Measurements from ENCODE around the gene TEK. TPM values are rescaled to one million over a fixed set of nuclear protein-coding genes. Genes with fewer than 3 reads are reported as not detected.

Gene TEK
- total RNA-seq, 1 donor from 2014 or later: not detected

GRCh38 chr9:27204578-27204977 lies 95.6 kb downstream of the TEK start:
- no peaks in the 10 kb centered on the region for H3K27me3 Mint-ChIP-seq
- POLR2A ChIA-PET: no interaction called here

GRCh38 chr9:27205198-27205597 lies 96.2 kb downstream of the TEK start:
- Mint-ChIP-seq H3K9me3 (no peaks in the 10 kb centered on the region), H3K4me3 (no peak overlapping the region), H3K4me1 (no peaks in the 10 kb centered on the region), H3K27ac (no peak overlapping the region), H3K27me3 (no peaks in the 10 kb centered on the region), H3K36me3 (ENCODE audit: low read depth) (no peaks in the 10 kb centered on the region)
- TF ChIP-seq CTCF (IDR thresholded peaks at IDR 0.05): no peak
- intact Hi-C loops (cut with micrococcal nuclease): no loop called here
- CTCF ChIA-PET: no interaction called here
- ATAC-seq (ENCODE audit: low read depth) (no peak), DNase-seq (no peak)
- POLR2A ChIA-PET: no interaction called here

More at GRCh38 chr9:27204578-27204977, 95.6 kb downstream of the TEK start:
- no peaks in the 10 kb centered on the region for H3K9me3 Mint-ChIP-seq
- CTCF ChIA-PET: no interaction called here
- intact Hi-C loops (cut with micrococcal nuclease): no loop called here
- TF ChIP-seq CTCF (IDR thresholded peaks at IDR 0.05): no peak
- no peak for DNase-seq
- no peak for ATAC-seq (ENCODE audit: low read depth)
- H3K4me3 Mint-ChIP-seq: no peak overlapping the region
- H3K27ac Mint-ChIP-seq: no peak overlapping the region
- H3K36me3 Mint-ChIP-seq (ENCODE audit: low read depth): no peaks in the 10 kb centered on the region
- H3K4me1 Mint-ChIP-seq: no peaks in the 10 kb centered on the region

GRCh38 chr9:27206041-27206440 lies 97.0 kb downstream of the TEK start:
- intact Hi-C loops (cut with micrococcal nuclease): no loop called here
- no peak overlapping the region for H3K4me3 Mint-ChIP-seq
- ATAC-seq (ENCODE audit: low read depth) (no peak), DNase-seq (no peak)
- H3K9me3 Mint-ChIP-seq: no peaks in the 10 kb centered on the region
- no peak for TF ChIP-seq CTCF (IDR thresholded peaks at IDR 0.05)
- no peaks in the 10 kb centered on the region for H3K4me1 Mint-ChIP-seq
- no peak overlapping the region for H3K27ac Mint-ChIP-seq
- POLR2A ChIA-PET: no interaction called here
- no peaks in the 10 kb centered on the region for H3K36me3 Mint-ChIP-seq (ENCODE audit: low read depth)
- CTCF ChIA-PET: no interaction called here
- H3K27me3 Mint-ChIP-seq: no peaks in the 10 kb centered on the region

- DNase-seq: no peak
- POLR2A ChIA-PET: no interaction called here
- no peaks in the 10 kb centered on the region for H3K36me3 Mint-ChIP-seq (ENCODE audit: low read depth)
- CTCF ChIA-PET: no interaction called here
- H3K9me3 Mint-ChIP-seq: no peaks in the 10 kb centered on the region
- no peaks in the 10 kb centered on the region for H3K4me1 Mint-ChIP-seq
- H3K27ac Mint-ChIP-seq: no peak overlapping the region
- no peaks in the 10 kb centered on the region for H3K27me3 Mint-ChIP-seq
- no peak for ATAC-seq (ENCODE audit: low read depth)
- no peak for TF ChIP-seq CTCF (IDR thresholded peaks at IDR 0.05)
- H3K4me3 Mint-ChIP-seq: no peak overlapping the region
- intact Hi-C loops (cut with micrococcal nuclease): no loop called here
Observed at GRCh38 chr9:27209034-27209433, 100.0 kb downstream of the TEK start.

- no peak overlapping the region for H3K27ac Mint-ChIP-seq
- H3K9me3 Mint-ChIP-seq: no peaks in the 10 kb centered on the region
- CTCF ChIA-PET: no interaction called here
- no peaks in the 10 kb centered on the region for H3K36me3 Mint-ChIP-seq (ENCODE audit: low read depth)
- intact Hi-C loops (cut with micrococcal nuclease): no loop called here
- H3K27me3 Mint-ChIP-seq: no peaks in the 10 kb centered on the region
- TF ChIP-seq CTCF (IDR thresholded peaks at IDR 0.05): no peak
- no peaks in the 10 kb centered on the region for H3K4me1 Mint-ChIP-seq
- DNase-seq: no peak
- POLR2A ChIA-PET: no interaction called here
- ATAC-seq (ENCODE audit: low read depth): no peak
- no peak overlapping the region for H3K4me3 Mint-ChIP-seq
Observed at GRCh38 chr9:27210588-27210987, 101.6 kb downstream of the TEK start.
